ENCODE data around the gene HTR3A.

The HTR3A gene

GRCh38 chr11:113989381-113989780 is 14.5 kb downstream of the HTR3A start:
- H3K27me3 ChIP-seq (ENCODE audit: low read length) = no peaks in the 10 kb centered on the region
- TF ChIP-seq EZH2phosphoT487 (conservative IDR thresholded peaks at IDR 0.05; ENCODE audit: low read length) (no peak), CTCF (IDR thresholded peaks at IDR 0.05; ENCODE audit: insufficient read depth, low read length, poor library complexity, severe bottlenecking) (no peak)
- H3K9me3 ChIP-seq (ENCODE audit: insufficient read depth, low read length) = no peaks in the 10 kb centered on the region

GRCh38 chr11:113989916-113990315 is 15.0 kb downstream of the HTR3A start:
- Histone ChIP-seq H3K9ac (ENCODE audit: low read length) (no peak overlapping the region), H3K79me2 (ENCODE audit: insufficient read depth, low read length) (no peaks in the 10 kb centered on the region), H3F3A (ENCODE audit: insufficient read depth) (no peaks in the 10 kb centered on the region), H3K4me3 (ENCODE audit: insufficient read depth, low read length, poor library complexity, severe bottlenecking) (no peak overlapping the region), H3K27me3 (ENCODE audit: low read length) (no peaks in the 10 kb centered on the region), H2AFZ (ENCODE audit: low read depth, low read length, severe bottlenecking) (no peak overlapping the region), H3K36me3 (ENCODE audit: low read length) (no peaks in the 10 kb centered on the region), H3K9me3 (ENCODE audit: insufficient read depth, low read length) (no peaks in the 10 kb centered on the region), H3K27ac (ENCODE audit: low read depth, low read length) (no peak overlapping the region), H3K9me2 (replicated peaks; ENCODE audit: insufficient read depth, low read length) (no peaks in the 10 kb centered on the region), H3K4me2 (ENCODE audit: low read depth, low read length, poor library complexity, severe bottlenecking) (no peak overlapping the region), H4K20me1 (ENCODE audit: low read depth, low read length) (no peaks in the 10 kb centered on the region)
- no peak for TF ChIP-seq CTCF (IDR thresholded peaks at IDR 0.05; ENCODE audit: insufficient read depth, low read length, poor library complexity, severe bottlenecking)
- no peak for TF ChIP-seq EZH2phosphoT487 (conservative IDR thresholded peaks at IDR 0.05; ENCODE audit: low read length)

More at GRCh38 chr11:113989381-113989780, 14.5 kb downstream of the HTR3A start:
- Histone ChIP-seq H3F3A (ENCODE audit: insufficient read depth) (no peaks in the 10 kb centered on the region), H4K20me1 (ENCODE audit: low read depth, low read length) (no peaks in the 10 kb centered on the region), H3K4me2 (ENCODE audit: low read depth, low read length, poor library complexity, severe bottlenecking) (no peak overlapping the region), H3K79me2 (ENCODE audit: insufficient read depth, low read length) (no peaks in the 10 kb centered on the region), H3K4me3 (ENCODE audit: insufficient read depth, low read length, poor library complexity, severe bottlenecking) (no peak overlapping the region), H3K9me2 (replicated peaks; ENCODE audit: insufficient read depth, low read length) (no peaks in the 10 kb centered on the region), H3K9ac (ENCODE audit: low read length) (no peak overlapping the region), H3K27ac (ENCODE audit: low read depth, low read length) (no peak overlapping the region), H3K36me3 (ENCODE audit: low read length) (no peaks in the 10 kb centered on the region), H2AFZ (ENCODE audit: low read depth, low read length, severe bottlenecking) (no peak overlapping the region)

- H4K20me1 ChIP-seq (ENCODE audit: low read depth, low read length) = no peaks in the 10 kb centered on the region
- no peak for TF ChIP-seq CTCF (IDR thresholded peaks at IDR 0.05; ENCODE audit: insufficient read depth, low read length, poor library complexity, severe bottlenecking)
- TF ChIP-seq EZH2phosphoT487 (conservative IDR thresholded peaks at IDR 0.05; ENCODE audit: low read length) = no peak
- no peak overlapping the region for H3K27ac ChIP-seq (ENCODE audit: low read depth, low read length)
Measured at GRCh38 chr11:113991170-113991569, 16.3 kb downstream of the HTR3A start.

More at GRCh38 chr11:113991170-113991569, 16.3 kb downstream of the HTR3A start:
- H2AFZ ChIP-seq (ENCODE audit: low read depth, low read length, severe bottlenecking) = no peak overlapping the region
- no peaks in the 10 kb centered on the region for H3K27me3 ChIP-seq (ENCODE audit: low read length)
- H3K79me2 ChIP-seq (ENCODE audit: insufficient read depth, low read length) = no peaks in the 10 kb centered on the region
- no peaks in the 10 kb centered on the region for H3F3A ChIP-seq (ENCODE audit: insufficient read depth)
- H3K9ac ChIP-seq (ENCODE audit: low read length) = no peak overlapping the region
- H3K36me3 ChIP-seq (ENCODE audit: low read length) = no peaks in the 10 kb centered on the region
- no peaks in the 10 kb centered on the region for H3K9me3 ChIP-seq (ENCODE audit: insufficient read depth, low read length)
- H3K9me2 ChIP-seq (replicated peaks; ENCODE audit: insufficient read depth, low read length) = no peaks in the 10 kb centered on the region
- no peak overlapping the region for H3K4me2 ChIP-seq (ENCODE audit: low read depth, low read length, poor library complexity, severe bottlenecking)
- no peak overlapping the region for H3K4me3 ChIP-seq (ENCODE audit: insufficient read depth, low read length, poor library complexity, severe bottlenecking)

Measured in SU-DHL-6 (cell line).